ENCODE data around the gene SORCS3. TPM values are rescaled to one million over a fixed set of nuclear protein-coding genes. Genes with fewer than 3 reads are reported as not detected.

Gene SORCS3
- total and polyA plus RNA-seq, 2 of the 4 experiments (the other 2 are of a cell fraction) = not detected

DNA sequence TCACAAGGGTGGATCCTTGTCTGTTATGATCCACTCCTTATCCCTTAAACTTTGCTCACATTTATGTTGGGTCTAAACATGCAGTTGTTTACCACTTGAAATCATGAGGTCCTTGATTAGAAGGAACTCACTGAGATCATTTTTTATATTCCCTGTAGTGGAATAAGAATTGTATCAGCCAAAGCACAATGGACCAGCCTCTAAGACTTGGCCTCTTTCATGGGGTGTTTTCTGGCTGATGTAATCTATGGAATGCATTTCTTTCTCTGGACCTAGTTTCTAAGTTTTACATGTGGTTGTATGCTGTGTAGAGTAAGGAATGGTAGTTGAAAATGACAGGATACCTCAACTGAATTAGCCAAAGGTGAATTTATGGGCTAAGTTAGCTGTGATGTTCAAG, 376.6 kb downstream of the SORCS3 start:
- no peak for TF ChIP-seq MAFK (IDR thresholded peaks at IDR 0.05; ENCODE audit: low read depth, low read length)
- no peak for TF ChIP-seq RFX5 (IDR thresholded peaks at IDR 0.05; ENCODE audit: low read depth, low read length)
- TF ChIP-seq FOS (IDR thresholded peaks at IDR 0.05; ENCODE audit: low read depth, low read length) = no peak
- TF ChIP-seq RAD21 (IDR thresholded peaks at IDR 0.05; ENCODE audit: low read length) = no peak
- no peak for TF ChIP-seq ELK1 (IDR thresholded peaks at IDR 0.05; ENCODE audit: borderline replicate concordance, low read depth, low read length)
- TF ChIP-seq RCOR1 (IDR thresholded peaks at IDR 0.05; ENCODE audit: insufficient replicate concordance, low read length) = no peak
- no peak for TF ChIP-seq MAZ (IDR thresholded peaks at IDR 0.05; ENCODE audit: borderline replicate concordance, low read depth, low read length)
- TF ChIP-seq CTCF (conservative IDR thresholded peaks at IDR 0.05; ENCODE audit: low read depth, low read length) = no peak
- no peak for TF ChIP-seq CHD1 (IDR thresholded peaks at IDR 0.05; ENCODE audit: low read depth, low read length)
- TF ChIP-seq NFE2L2 (IDR thresholded peaks at IDR 0.05; ENCODE audit: low read depth, low read length) = no peak
- TF ChIP-seq POLR2A (IDR thresholded peaks at IDR 0.05; ENCODE audit: low read depth, low read length) = no peak
- TF ChIP-seq SMC3 (IDR thresholded peaks at IDR 0.05; ENCODE audit: low read depth, low read length) = no peak
- no peak for TF ChIP-seq CEBPB (IDR thresholded peaks at IDR 0.05; ENCODE audit: low read depth, low read length)
- no peak for TF ChIP-seq MXI1 (IDR thresholded peaks at IDR 0.05; ENCODE audit: borderline replicate concordance, low read depth, low read length)
- TF ChIP-seq USF2 (IDR thresholded peaks at IDR 0.05; ENCODE audit: low read depth, low read length) = no peak
- no peak for TF ChIP-seq BHLHE40 (IDR thresholded peaks at IDR 0.05; ENCODE audit: low read depth, low read length)
- BruUV-seq (replicated peaks) = no TSS peak
- Histone ChIP-seq H2BK20ac (ENCODE audit: low read depth, low read length) (no peak overlapping the region), H3K27me3 (ENCODE audit: control insufficient read depth, insufficient read depth, low read length) (no peaks in the 10 kb centered on the region), H3K4me1 (ENCODE audit: control insufficient read depth, insufficient read depth, low read length) (no peaks in the 10 kb centered on the region), H3K9ac (ENCODE audit: low read depth, low read length) (no peak overlapping the region), H2AFZ (replicated peaks; ENCODE audit: low read length, poor library complexity) (no peak overlapping the region), H2AK9ac (replicated peaks; ENCODE audit: low read depth, low read length, poor library complexity) (no peak overlapping the region), H2AK5ac (ENCODE audit: low read depth, low read length) (no peak overlapping the region), H4K20me1 (ENCODE audit: insufficient read depth, low read length) (no peaks in the 10 kb centered on the region), H2BK5ac (ENCODE audit: low read depth, low read length, poor library complexity, severe bottlenecking) (no peak overlapping the region), H3K56ac (ENCODE audit: extremely low read depth, insufficient read depth, low read length) (no peak overlapping the region), H3K14ac (replicated peaks; ENCODE audit: low read depth, low read length) (no peak overlapping the region), H4K91ac (ENCODE audit: insufficient read depth, low read depth, low read length) (no peak overlapping the region), H3K4me2 (ENCODE audit: low read depth, low read length) (no peak overlapping the region), H3K4me3 (ENCODE audit: insufficient read depth, low read depth, low read length) (no peak overlapping the region), H3K27ac (ENCODE audit: insufficient read depth, low read length) (no peak overlapping the region), H2BK120ac (ENCODE audit: low read depth, low read length) (no peak overlapping the region), H3K18ac (ENCODE audit: low read depth, low read length) (no peak overlapping the region), H3K9me3 (ENCODE audit: control insufficient read depth, insufficient read depth, low read length) (peaks cover 3% of the 10 kb centered on the region; the same call in 1 of the 2 replicates), H3K4ac (ENCODE audit: low read depth, low read length) (no peak overlapping the region), H3K36me3 (ENCODE audit: control insufficient read depth, insufficient read depth, low read length) (no peaks in the 10 kb centered on the region), H3K23ac (ENCODE audit: low read depth, low read length) (no peak overlapping the region), H3K9me1 (ENCODE audit: insufficient read depth, low read length) (no peaks in the 10 kb centered on the region), H3K79me1 (ENCODE audit: low read depth in 1 of 2, low read length in 2 of 2) (no peaks in the 10 kb centered on the region), H4K5ac (ENCODE audit: low read depth, low read length) (no peak overlapping the region), H2BK15ac (ENCODE audit: low read depth, low read length) (no peak overlapping the region), H4K8ac (ENCODE audit: low read depth in 2 of 2, low read length in 2 of 2) (no peak overlapping the region)
- intact Hi-C loops (cut with micrococcal nuclease) = no loop called here
- POLR2A ChIA-PET (ENCODE audit: unreplicated experiment) = no interaction called here
- dilution Hi-C loops (cut with HindIII; ENCODE audit: low sequenced_read_pairs, unreplicated experiment) = no loop called here
- CTCF ChIA-PET = no interaction called here
- ATAC-seq (ENCODE audit: low read depth) = no peak
- DNase-seq = no peak
- in situ Hi-C loops (cut with MboI; ENCODE audit: low sequenced_read_pairs) = no loop called here

All from IMR-90 (cell line).